CD14-positive monocyte (primary cell): ENCODE data around the gene HCAR2. TPM values are rescaled to one million over a fixed set of nuclear protein-coding genes. Genes with fewer than 3 reads are reported as not detected.
"Not testable (repeated sequence)": the region's sequence is repeated elsewhere in the genome, so short reads cannot be mapped to it uniquely, and the experiment has no call there.

Source experiments
- DNase-seq, 3 donors: peaks; one replicate each; pipeline ENCODE4 v3.0.0-alpha.2; 2011 to 2022
- H2AFZ ChIP-seq: 2 replicates; pipeline ENCODE4 v1.6.0; 2012; ENCODE audit warnings: mild to moderate bottlenecking, low read depth, low read length, inconsistent platforms; ENCODE audit not compliant: insufficient read depth, poor library complexity, severe bottlenecking
- H3K27ac ChIP-seq, 2 donors: 1 replicate in 1 of 2; 2 replicates in 1 of 2; pipeline ENCODE4 v1.5.1; 2012 to 2013; ENCODE audit warnings: low read length in 2 of 2, control low read depth in 1 of 2, inconsistent platforms in 1 of 2, low read depth in 1 of 2, mild to moderate bottlenecking in 1 of 2
- H3K27me3 ChIP-seq, 2 donors: one replicate each; pipeline versions ENCODE4 v1.6.0 to v1.6.1; 2011 to 2013; ENCODE audit warnings: low read length in 2 of 2; ENCODE audit not compliant: control insufficient read depth in 2 of 2, insufficient read depth in 2 of 2
- H3K36me3 ChIP-seq, 2 donors: replicated peaks in 1 of 2; 1 replicate in 1 of 2; 2 replicates in 1 of 2; pipeline versions ENCODE4 v1.5.1 to v1.6.1; 2012 to 2013; ENCODE audit warnings: low read length in 2 of 2, control low read depth in 1 of 2, inconsistent platforms in 1 of 2, mild to moderate bottlenecking in 1 of 2; ENCODE audit not compliant: insufficient read depth in 2 of 2, control insufficient read depth in 1 of 2
- H3K4me1 ChIP-seq, 2 donors: 1 replicate in 1 of 2; 2 replicates in 1 of 2; pipeline versions ENCODE4 v1.5.1 to v1.6.1; 2012 to 2013; ENCODE audit warnings: low read length in 2 of 2, control low read depth in 1 of 2, inconsistent platforms in 1 of 2, mild to moderate bottlenecking in 1 of 2, moderate library complexity in 1 of 2; ENCODE audit not compliant: insufficient read depth in 2 of 2, control insufficient read depth in 1 of 2
- H3K4me2 ChIP-seq: replicated peaks from 2 replicates; pipeline ENCODE3; 2012; ENCODE audit warnings: low read length, moderate library complexity, mild to moderate bottlenecking; ENCODE audit not compliant: poor library complexity, severe bottlenecking; ENCODE audit errors: extremely low read depth
- H3K4me3 ChIP-seq, 3 experiments: fragments of 200-600 bp in 1 of 3; sonication (generic) in 1 of 3; replicated peaks in 1 of 3; 1 replicate in 2 of 3; 2 replicates in 1 of 3; pipeline ENCODE4 v1.5.1; 2011 to 2013; ENCODE audit warnings: low read length in 3 of 3, mild to moderate bottlenecking in 3 of 3, control low read depth in 2 of 3, low read depth in 2 of 3, inconsistent platforms in 1 of 3, moderate library complexity in 1 of 3
- H3K79me2 ChIP-seq: 2 replicates; pipeline ENCODE4 v1.6.0; 2012; ENCODE audit warnings: mild to moderate bottlenecking, control low read depth, inconsistent platforms, low read length, moderate library complexity; ENCODE audit not compliant: insufficient read depth
- H3K9ac ChIP-seq: 2 replicates; pipeline ENCODE4 v1.6.0; 2017; ENCODE audit warnings: low read length, mild to moderate bottlenecking; ENCODE audit not compliant: insufficient read depth, poor library complexity, severe bottlenecking
- H3K9me3 ChIP-seq, 2 donors: replicated peaks in 1 of 2; 1 replicate in 1 of 2; 2 replicates in 1 of 2; pipeline versions ENCODE4 v1.5.1 to v1.6.1; 2012 to 2013; ENCODE audit warnings: low read length in 2 of 2, control low read depth in 1 of 2; ENCODE audit not compliant: control insufficient read depth in 1 of 2, insufficient read depth in 1 of 2
- H4K20me1 ChIP-seq: 2 replicates; pipeline ENCODE4 v1.6.0; 2012; ENCODE audit warnings: mild to moderate bottlenecking, low read length, control low read depth, moderate library complexity; ENCODE audit not compliant: insufficient read depth
- H3K27ac Mint-ChIP-seq, 7 donors: one replicate each; pipeline ENCODE4 v1.8.0; 2020; ENCODE audit warnings: mild to moderate bottlenecking in 7 of 7, mixed read lengths in 7 of 7, moderate library complexity in 6 of 7, inconsistent platforms in 2 of 7
- H3K27me3 Mint-ChIP-seq, 3 donors: one replicate each; pipeline ENCODE4 v1.8.0; 2021 to 2022; ENCODE audit warnings: low read depth in 3 of 3, mild to moderate bottlenecking in 3 of 3, mixed read lengths in 3 of 3, moderate library complexity in 3 of 3, inconsistent platforms in 1 of 3
- H3K36me3 Mint-ChIP-seq, 2 donors: one replicate each; pipeline ENCODE4 v1.8.0; 2020; ENCODE audit warnings: mixed read lengths in 2 of 2, inconsistent platforms in 1 of 2, mild to moderate bottlenecking in 1 of 2
- H3K4me1 Mint-ChIP-seq: one replicate; pipeline ENCODE4 v1.8.0; 2020; ENCODE audit warnings: mild to moderate bottlenecking, mixed read lengths
- H3K4me3 Mint-ChIP-seq, 2 donors: one replicate each; pipeline ENCODE4 v1.8.0; 2020; ENCODE audit warnings: mild to moderate bottlenecking in 2 of 2, mixed read lengths in 2 of 2, moderate library complexity in 1 of 2
- H3K9me3 Mint-ChIP-seq, 7 donors: one replicate each; pipeline ENCODE4 v1.8.0; 2020 to 2022; ENCODE audit warnings: mixed read lengths in 7 of 7, mild to moderate bottlenecking in 6 of 7, moderate library complexity in 6 of 7, inconsistent platforms in 2 of 7
- WGBS: methylation state at CpG from one replicate; pipeline ENCODE4 v1.1.5; 2013; ENCODE audit warnings: missing lambda C conversion rate; ENCODE audit not compliant: insufficient coverage; 5-methylcytosine and 5-hydroxymethylcytosine counted together
- intact Hi-C, 2 donors: fragments of 100-400 bp; cut with micrococcal nuclease; formaldehyde crosslinking; loops; one replicate each; pipeline versions ENCODE4 v1.15.0 to v1.15.1; 2023
- polyA plus RNA-seq, 3 donors: library from polyadenylated mRNA; depleted of rRNA in 1 of 3; unstranded in 2 of 3; stranded (reverse) in 1 of 3; fragments of 300-500 nt in 2 of 3; fragments of >200 nt in 1 of 3; fragmentation: Illumina TruSeq in 2 of 3; gene quantifications; 1 replicate in 2 of 3; 2 replicates in 1 of 3; pipeline ENCODE4 v1.2.3, GENCODE V29; 2012 to 2021

Gene HCAR2
- polyA plus RNA-seq, 3 donors = 8.1 to 31.2 (median 13.0) TPM

- H3K9me3 Mint-ChIP-seq, H3K27ac ChIP-seq, H4K20me1 ChIP-seq, H3K4me2 ChIP-seq, H3K9me3 ChIP-seq, H3K79me2 ChIP-seq, intact Hi-C loops, H3K27me3 ChIP-seq, H3K9ac ChIP-seq, H3K36me3 Mint-ChIP-seq, H2AFZ ChIP-seq, H3K27me3 Mint-ChIP-seq, DNase-seq, H3K36me3 ChIP-seq: not testable (repeated sequence)
- H3K4me3 ChIP-seq = peak overlapping the region in 2 of 3 experiments; percentile 2 to 20
- WGBS = 91% methylated on average over 3 of the region's 6 CpGs
- peak overlapping the region in 5 of 7 donors; percentile 67 to 85 (median 80) for H3K27ac Mint-ChIP-seq
- peaks cover 49 to 57% of the 10 kb centered on the region in 2 donors for H3K4me1 ChIP-seq
- peak overlapping the region; percentile 53 to 74 for H3K4me3 Mint-ChIP-seq
- H3K4me1 Mint-ChIP-seq = peaks cover 54% of the 10 kb centered on the region
Measured at GRCh38 chr12:122715211-122715610, 12.1 kb upstream of the HCAR2 start.

GRCh38 chr12:122713491-122714188 lies 10.5 kb upstream of the HCAR2 start:
- H3K79me2 ChIP-seq, H3K4me3 ChIP-seq, H3K9me3 ChIP-seq, H4K20me1 ChIP-seq, H3K27me3 ChIP-seq, H3K4me2 ChIP-seq, DNase-seq, H3K9ac ChIP-seq, intact Hi-C loops, H3K27me3 Mint-ChIP-seq, H3K9me3 Mint-ChIP-seq, H3K36me3 ChIP-seq, H3K36me3 Mint-ChIP-seq, H2AFZ ChIP-seq: not testable (repeated sequence)
- Mint-ChIP-seq H3K4me1 (peaks cover 46% of the 10 kb centered on the region), H3K4me3 (peak overlapping the region in 1 of 2 donors; percentile 74), H3K27ac (peak overlapping the region in 4 of 7 donors; percentile 70 to 87 (median 84))
- Histone ChIP-seq H3K4me1 (peaks cover 42 to 47% of the 10 kb centered on the region in 2 donors), H3K27ac (peak overlapping the region in 1 of 2 donors; percentile 58)
- WGBS = no CpG with 5 or more reads among the region's 10 CpGs

- H3K4me2 ChIP-seq, intact Hi-C loops, H3K27ac ChIP-seq, H3K27me3 Mint-ChIP-seq, H3K36me3 Mint-ChIP-seq, H3K9ac ChIP-seq, H3K9me3 Mint-ChIP-seq, H2AFZ ChIP-seq, H3K36me3 ChIP-seq, H4K20me1 ChIP-seq, H3K79me2 ChIP-seq, H3K9me3 ChIP-seq, H3K27me3 ChIP-seq: not testable (repeated sequence)
- Histone ChIP-seq H3K4me3 (peak overlapping the region in 1 of 3 experiments; percentile 8), H3K4me1 (peaks cover 31 to 34% of the 10 kb centered on the region in 2 donors)
- Mint-ChIP-seq H3K4me3 (peak overlapping the region; percentile 46 to 61), H3K4me1 (peaks cover 36% of the 10 kb centered on the region), H3K27ac (peak overlapping the region in 5 of 7 donors; percentile 8 to 85 (median 64))
- DNase-seq = peak; percentile 48 to 55 (median 50)
- WGBS = 17% methylated on average over 1 of the region's 1 CpG
Measured at GRCh38 chr12:122711266-122711665, 8.1 kb upstream of the HCAR2 start.

GRCh38 chr12:122710341-122710740 lies 7.2 kb upstream of the HCAR2 start:
- H3K27ac Mint-ChIP-seq, H4K20me1 ChIP-seq, H3K4me3 Mint-ChIP-seq, intact Hi-C loops, H3K9me3 Mint-ChIP-seq, H3K36me3 ChIP-seq, H3K9ac ChIP-seq, H3K36me3 Mint-ChIP-seq, DNase-seq, H3K27me3 ChIP-seq, H3K27ac ChIP-seq, H3K4me2 ChIP-seq, H2AFZ ChIP-seq, H3K9me3 ChIP-seq, H3K4me3 ChIP-seq, H3K79me2 ChIP-seq, H3K27me3 Mint-ChIP-seq: not testable (repeated sequence)
- WGBS = 100% methylated on average over 2 of the region's 2 CpGs
- H3K4me1 ChIP-seq = peaks cover 25% of the 10 kb centered on the region in 2 donors
- peaks cover 29% of the 10 kb centered on the region for H3K4me1 Mint-ChIP-seq
